Astrocyte (in vitro differentiated cells and primary cell): ENCODE data around the gene PLEKHO2.

Source experiments
- CTCF ChIP-seq: IDR thresholded peaks from 2 replicates; pipeline ENCODE4 v1.5.1; 2011; ENCODE audit warnings: low read depth, mild to moderate bottlenecking, inconsistent platforms, low read length, moderate library complexity; ENCODE audit not compliant: insufficient read depth
- EZH2 ChIP-seq: IDR thresholded peaks from 2 replicates; pipeline ENCODE4 v1.6.1; 2012; ENCODE audit warnings: mild to moderate bottlenecking, low read length, inconsistent platforms; ENCODE audit not compliant: insufficient read depth

- TF ChIP-seq EZH2 (no peak), CTCF (no peak)
These were observed 64.2 kb downstream of the PLEKHO2 start for GRCh38 chr15:64905941-64906340.
